Ovary (tissue), 9 donors: ENCODE data around the gene HOXA4. TPM values are rescaled to one million over a fixed set of nuclear protein-coding genes. Genes with fewer than 3 reads are reported as not detected.

Source experiments
- DNase-seq, 5 donors: peaks; one replicate each; pipeline ENCODE4 v3.0.0-alpha.2; 2019 to 2020
- H3K27ac ChIP-seq, 2 donors: fragments of 200-600 bp; one replicate each; pipeline versions ENCODE4 v1.5.1 to v1.8.0; 2019 to 2022
- H3K27me3 ChIP-seq: fragments of 200-600 bp; one replicate; pipeline ENCODE4 v1.8.0; 2022
- H3K36me3 ChIP-seq: fragments of 200-600 bp; sonication (generic); one replicate; pipeline ENCODE4 v1.5.1; 2019
- H3K4me1 ChIP-seq: one replicate; pipeline ENCODE4 v1.8.1; 2013; ENCODE audit warnings: mild to moderate bottlenecking, moderate library complexity; ENCODE audit not compliant: insufficient read depth
- H3K4me3 ChIP-seq: fragments of 200-600 bp; sonication (generic); one replicate; pipeline ENCODE4 v1.5.1; 2017
- H3K9me3 ChIP-seq, 2 donors: fragments of 200-600 bp in 1 of 2; sonication (generic) in 1 of 2; one replicate each; pipeline versions ENCODE4 v1.5.1 to v1.8.1; 2013 to 2019; ENCODE audit warnings: mild to moderate bottlenecking in 1 of 2, moderate library complexity in 1 of 2
- EP300 ChIP-seq: sonication (generic); formaldehyde crosslinking; IDR thresholded peaks from one replicate; pipeline ENCODE4 v1.6.1; 2017; ENCODE audit warnings: antibody characterized with exemption
- POLR2A ChIP-seq: fragments of 450-650 bp; IDR thresholded peaks from one replicate; pipeline ENCODE4 v1.6.1; 2017; ENCODE audit warnings: antibody characterized with exemption, mild to moderate bottlenecking, moderate library complexity
- WGBS, 3 donors: extraction: QIAGEN DNeasy Blood & Tissue Kit in 1 of 3; methylation state at CpG; one replicate each; pipeline versions ENCODE4 v1.1.5 to v1.1.7; 2013 to 2017; 5-methylcytosine and 5-hydroxymethylcytosine counted together
- intact Hi-C, 4 donors: fragments of 100-400 bp; cut with DNase I; formaldehyde crosslinking; loops; one replicate each; pipeline versions ENCODE4 v1.11.0 to v1.15.1; 2022 to 2023
- polyA plus RNA-seq, 2 donors: library from polyadenylated mRNA; stranded (reverse); fragments of 200-250 nt in 1 of 2; fragments of 350-450 nt in 1 of 2; fragmentation: Illumina TruSeq in 1 of 2; extraction: RNeasy Lipid Tissue Mini Kit (QIAGEN cat#74804) in 1 of 2; gene quantifications; one replicate each; pipeline ENCODE4 v1.2.3, GENCODE V29; 2013 to 2014
- total RNA-seq, 7 donors: library from RNA; depleted of rRNA in 2 of 7; stranded (reverse); fragments of >200 nt in 2 of 7; fragmentation: NEBNext Ultra II Directional in 3 of 7; extraction: Animal tissue kit (Norgen Biotek cat#: 25700) in 3 of 7; gene quantifications; one replicate each; pipeline versions ENCODE4 v1.1.0 to v1.2.4, GENCODE V29; 2016 to 2023
- TF ChIP-seq, protein P1 (sequence below), 3 donors: fragments of 450-650 bp in 2 of 3; fragments of 200-600 bp in 1 of 3; IDR thresholded peaks; one replicate each; pipeline versions ENCODE4 v1.5.1 to v1.8.0; 2016 to 2022; ENCODE audit warnings: antibody characterized with exemption in 3 of 3, mild to moderate bottlenecking in 1 of 3
- donor health status: DM: no; HTN: no; CAD: no; lungs with moderate emphysema.
- donor health status: DM: no; HTN: no; CAD: no.
- donor health status: Bipolar disorder and iron deficiency.
- donor health status: DM: yes; HTN: yes; CAD: no.
- donor health status: DM: no; HTN: no; CAD: no.
- donor health status: DM: yes; HTN: yes; CAD: no.

HOXA4 gene
- total and polyA plus RNA-seq, 9 donors: 0.22 to 34.0 (median 3.5) TPM

DNA sequence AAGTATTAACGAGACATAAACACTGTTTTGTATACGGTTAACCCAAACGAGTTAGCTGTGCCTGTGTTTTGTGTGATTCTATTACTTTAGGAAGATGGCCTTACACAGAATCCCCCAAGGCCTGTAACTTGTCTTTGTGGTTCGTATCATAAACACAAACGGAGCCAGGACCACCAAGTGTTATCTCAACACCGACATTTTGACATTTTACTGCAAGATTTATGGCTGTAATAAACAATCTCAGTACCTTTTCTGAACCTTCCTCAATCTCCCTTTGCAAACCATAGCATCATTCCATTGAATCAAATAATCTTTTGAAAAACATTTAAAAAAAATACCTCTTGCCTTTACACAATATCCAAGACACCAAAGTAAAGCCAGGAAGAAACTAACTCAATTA lies 2.4 kb upstream of the HOXA4 start:
- no peaks in the 10 kb centered on the region for H3K36me3 ChIP-seq
- intact Hi-C loops: loop anchor here in 1 of 4 donors (5.0 kb wide), 1 partner anchor 276 kb away; no protein-coding TSS in a partner anchor
- peaks cover 0 to 5% of the 10 kb centered on the region in 2 donors for H3K9me3 ChIP-seq
- no peak overlapping the region for H3K4me3 ChIP-seq
- no peak overlapping the region for H3K27ac ChIP-seq
- peaks cover 6% of the 10 kb centered on the region for H3K4me1 ChIP-seq
- no peak for DNase-seq
- no peaks in the 10 kb centered on the region for H3K27me3 ChIP-seq
- no peak for TF ChIP-seq EP300
- TF ChIP-seq, protein P1, sequence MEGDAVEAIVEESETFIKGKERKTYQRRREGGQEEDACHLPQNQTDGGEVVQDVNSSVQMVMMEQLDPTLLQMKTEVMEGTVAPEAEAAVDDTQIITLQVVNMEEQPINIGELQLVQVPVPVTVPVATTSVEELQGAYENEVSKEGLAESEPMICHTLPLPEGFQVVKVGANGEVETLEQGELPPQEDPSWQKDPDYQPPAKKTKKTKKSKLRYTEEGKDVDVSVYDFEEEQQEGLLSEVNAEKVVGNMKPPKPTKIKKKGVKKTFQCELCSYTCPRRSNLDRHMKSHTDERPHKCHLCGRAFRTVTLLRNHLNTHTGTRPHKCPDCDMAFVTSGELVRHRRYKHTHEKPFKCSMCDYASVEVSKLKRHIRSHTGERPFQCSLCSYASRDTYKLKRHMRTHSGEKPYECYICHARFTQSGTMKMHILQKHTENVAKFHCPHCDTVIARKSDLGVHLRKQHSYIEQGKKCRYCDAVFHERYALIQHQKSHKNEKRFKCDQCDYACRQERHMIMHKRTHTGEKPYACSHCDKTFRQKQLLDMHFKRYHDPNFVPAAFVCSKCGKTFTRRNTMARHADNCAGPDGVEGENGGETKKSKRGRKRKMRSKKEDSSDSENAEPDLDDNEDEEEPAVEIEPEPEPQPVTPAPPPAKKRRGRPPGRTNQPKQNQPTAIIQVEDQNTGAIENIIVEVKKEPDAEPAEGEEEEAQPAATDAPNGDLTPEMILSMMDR (IDR thresholded peaks at IDR 0.05): no peak
- TF ChIP-seq POLR2A: no peak
- 43 to 57% (median 51%) methylated on average over 6 of the region's 6 CpGs for WGBS, 3 donors

DNA sequence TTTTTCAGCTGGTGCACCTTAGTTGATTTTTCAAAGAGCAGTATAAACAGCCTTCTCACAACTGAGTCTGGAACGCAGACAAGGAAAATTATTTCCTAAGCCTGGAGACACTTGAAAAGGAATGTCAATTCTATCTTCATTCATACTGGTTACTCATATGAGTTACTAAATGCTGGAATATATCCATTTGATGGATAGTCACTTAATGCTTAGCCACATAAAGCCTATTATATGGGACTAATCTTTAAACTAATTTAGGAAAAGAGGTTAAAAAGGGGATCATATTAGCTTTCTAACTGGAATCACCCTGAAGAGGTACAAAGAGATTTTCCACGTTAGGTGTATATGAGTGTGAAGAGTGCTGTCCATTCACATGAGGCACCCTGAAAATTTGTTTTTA lies 1.7 kb upstream of the HOXA4 start:
- Histone ChIP-seq H3K4me3 (no peak overlapping the region), H3K4me1 (peaks cover 6% of the 10 kb centered on the region), H3K27ac (no peak overlapping the region), H3K27me3 (no peaks in the 10 kb centered on the region), H3K36me3 (no peaks in the 10 kb centered on the region), H3K9me3 (peaks cover 0 to 5% of the 10 kb centered on the region in 2 donors)
- TF ChIP-seq POLR2A (no peak), EP300 (no peak)
- TF ChIP-seq, protein P1 (IDR thresholded peaks at IDR 0.05): no peak
- intact Hi-C loops: loop anchor here in 1 of 4 donors (5.0 kb wide), 1 partner anchor 275 kb away; no protein-coding TSS in a partner anchor
- 75 to 79% (median 76%) methylated on average over 2 of the region's 2 CpGs for WGBS, 3 donors
- no peak for DNase-seq

DNA sequence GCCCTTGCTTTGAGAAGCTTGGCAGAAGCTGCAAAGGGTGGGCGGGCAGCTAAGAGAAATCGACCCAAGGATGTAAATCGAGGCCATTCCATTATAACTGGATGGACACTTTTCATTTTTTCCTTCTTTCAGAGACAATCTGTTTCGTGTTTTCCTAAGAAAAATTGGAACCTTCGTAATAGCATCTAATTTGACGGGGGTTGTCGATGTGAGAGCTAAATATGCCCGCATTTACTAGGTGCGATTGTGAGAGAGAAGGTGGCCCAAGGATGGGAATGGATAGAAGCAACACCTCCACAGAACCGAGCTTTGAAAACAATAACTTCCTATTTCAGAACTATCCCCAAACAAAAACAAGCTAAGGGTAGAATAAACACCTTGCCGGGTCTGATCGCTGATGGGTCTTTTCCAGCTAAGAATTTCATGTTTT lies 848 bp upstream of the HOXA4 start:
- no peaks in the 10 kb centered on the region for H3K36me3 ChIP-seq
- TF ChIP-seq EP300 (no peak), POLR2A (no peak)
- TF ChIP-seq, protein P1 (IDR thresholded peaks at IDR 0.05): no peak
- no peaks in the 10 kb centered on the region for H3K27me3 ChIP-seq
- H3K9me3 ChIP-seq: peaks cover 0 to 5% of the 10 kb centered on the region in 2 donors
- DNase-seq: no peak
- 30 to 41% (median 31%) methylated on average over 12 of the region's 12 CpGs for WGBS, 3 donors
- H3K4me3 ChIP-seq: peak overlapping the region; percentile 53
- no peak overlapping the region for H3K27ac ChIP-seq
- H3K4me1 ChIP-seq: peaks cover 6% of the 10 kb centered on the region
- intact Hi-C loops: loop anchor here in 1 of 4 donors (5.0 kb wide), 1 partner anchor 274 kb away; no protein-coding TSS in a partner anchor

DNA sequence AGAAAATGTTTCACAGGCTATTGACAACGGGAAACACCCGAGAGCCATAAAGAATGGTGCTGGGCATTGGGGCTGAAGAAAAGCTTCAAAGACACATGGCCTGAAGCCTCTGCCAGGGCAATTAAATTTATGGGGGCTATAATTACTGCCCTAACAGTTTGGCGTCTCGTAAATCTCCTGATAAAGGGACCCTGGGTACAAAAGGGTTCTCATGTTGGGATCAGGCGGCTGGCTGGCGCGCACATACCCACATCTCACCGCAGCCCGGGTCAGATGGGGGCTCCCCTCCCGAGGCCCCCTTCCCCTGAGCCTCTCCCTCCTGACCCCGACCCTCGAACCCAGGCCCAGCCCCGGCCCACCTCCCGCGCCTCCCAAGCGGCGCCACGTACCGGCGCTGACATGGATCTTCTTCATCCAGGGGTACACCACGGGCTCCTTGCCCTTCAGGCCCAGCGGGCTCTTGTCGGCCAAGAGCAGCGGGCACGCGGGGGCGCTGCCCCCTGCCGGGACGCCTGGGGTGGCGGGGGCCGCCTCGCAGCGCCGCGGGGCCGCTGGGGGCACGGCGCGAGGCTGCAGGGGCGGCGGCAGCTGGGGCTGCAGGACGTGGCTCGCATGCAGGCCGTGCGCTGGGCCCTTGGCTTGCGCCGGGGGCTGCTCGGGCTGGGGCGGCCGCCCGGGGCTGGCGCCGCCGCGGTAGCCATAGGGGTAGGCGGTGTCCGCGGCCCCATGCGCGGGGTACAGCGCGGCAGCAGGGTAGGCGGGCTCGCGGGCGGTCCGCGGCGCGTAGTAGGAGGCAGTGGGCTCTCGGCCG lies 623 bp downstream of the HOXA4 start:
- no peak for TF ChIP-seq EP300
- TF ChIP-seq POLR2A: no peak
- TF ChIP-seq, protein P1 (IDR thresholded peaks at IDR 0.05): no peak
- Histone ChIP-seq H3K9me3 (peaks cover 0 to 5% of the 10 kb centered on the region in 2 donors), H3K36me3 (no peaks in the 10 kb centered on the region), H3K4me1 (peaks cover 6% of the 10 kb centered on the region), H3K27me3 (no peaks in the 10 kb centered on the region), H3K4me3 (peak overlapping the region; percentile 53), H3K27ac (peak overlapping the region in 1 of 2 donors; percentile 61)
- intact Hi-C loops: loop anchor here in 1 of 4 donors (5.0 kb wide), 1 partner anchor 273 kb away; no protein-coding TSS in a partner anchor
- DNase-seq: peak in 1 of 5 donors; percentile 67
- WGBS, 3 donors: 3 to 5% (median 3%) methylated on average over 43 to 72 of the region's 72 CpGs
